Central memory CD4-positive, alpha-beta T cell (primary cell): ENCODE results near the gene KNDC1.
"Not testable (repeated sequence)": the region's sequence is repeated elsewhere in the genome, so short reads cannot be mapped to it uniquely, and the experiment has no call there.

Experiments
- DNase-seq: peaks from one replicate; pipeline ENCODE4 v3.0.0; 2022

Gene KNDC1

DNA sequence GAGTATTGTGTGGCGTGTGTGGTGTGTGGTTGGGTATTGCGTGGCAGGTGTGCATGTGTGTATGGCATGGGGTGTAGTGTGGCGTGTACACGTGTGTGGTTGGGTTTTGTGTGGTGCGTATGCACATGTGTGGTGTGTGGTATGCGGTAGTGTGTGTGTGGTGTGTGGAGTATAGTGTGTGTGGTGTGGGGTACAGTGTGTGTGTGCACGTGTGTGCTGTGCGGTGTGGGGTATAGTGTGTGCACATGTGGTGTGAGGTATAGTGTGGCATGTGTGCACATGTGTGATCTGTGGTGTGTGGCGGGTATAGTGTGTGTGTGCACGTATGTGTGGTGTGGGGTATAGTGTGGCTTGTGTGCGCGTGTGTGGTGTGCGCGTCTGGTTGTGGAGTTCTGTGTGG lies 49.1 kb downstream of the KNDC1 start:
- DNase-seq, result no peak

GRCh38 chr10:133209641-133210040 lies 49.6 kb downstream of the KNDC1 start:
- no peak for DNase-seq

DNA sequence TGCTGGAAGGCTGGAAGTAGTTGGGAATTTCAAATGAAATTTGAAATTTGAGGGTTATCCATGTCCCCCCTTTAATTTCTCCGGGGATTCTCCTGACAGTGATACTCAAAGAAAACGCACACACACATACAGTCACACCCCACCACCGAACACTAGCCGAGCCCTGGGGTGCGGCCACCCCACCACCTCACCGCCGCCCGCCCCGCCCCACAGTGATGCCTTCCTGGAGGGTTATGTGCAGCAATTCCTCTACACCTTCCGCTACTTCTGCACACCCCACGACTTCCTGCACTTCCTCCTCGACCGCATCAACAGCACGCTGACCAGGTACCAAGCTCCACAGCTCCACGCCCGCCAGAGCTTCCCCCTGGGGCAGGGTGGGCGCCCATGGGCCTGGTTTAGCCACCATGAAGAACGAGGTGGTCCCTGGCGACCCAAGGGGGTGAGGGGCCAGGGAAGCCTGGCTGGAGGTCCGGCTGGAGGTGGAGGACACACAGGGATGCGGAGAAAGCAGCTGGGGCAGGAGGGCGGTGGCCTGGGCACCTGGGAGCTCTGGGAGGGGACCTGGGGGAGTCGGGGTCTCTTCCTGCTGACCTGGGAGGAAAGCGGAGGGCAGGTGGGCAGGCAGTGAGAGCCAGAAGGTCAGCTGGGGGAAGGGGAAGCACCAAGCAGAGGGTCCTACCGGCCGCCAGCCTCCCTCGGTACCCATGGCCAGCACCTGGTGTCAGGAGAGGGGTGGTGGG lies 50.5 kb downstream of the KNDC1 start:
- no peak for DNase-seq

DNA sequence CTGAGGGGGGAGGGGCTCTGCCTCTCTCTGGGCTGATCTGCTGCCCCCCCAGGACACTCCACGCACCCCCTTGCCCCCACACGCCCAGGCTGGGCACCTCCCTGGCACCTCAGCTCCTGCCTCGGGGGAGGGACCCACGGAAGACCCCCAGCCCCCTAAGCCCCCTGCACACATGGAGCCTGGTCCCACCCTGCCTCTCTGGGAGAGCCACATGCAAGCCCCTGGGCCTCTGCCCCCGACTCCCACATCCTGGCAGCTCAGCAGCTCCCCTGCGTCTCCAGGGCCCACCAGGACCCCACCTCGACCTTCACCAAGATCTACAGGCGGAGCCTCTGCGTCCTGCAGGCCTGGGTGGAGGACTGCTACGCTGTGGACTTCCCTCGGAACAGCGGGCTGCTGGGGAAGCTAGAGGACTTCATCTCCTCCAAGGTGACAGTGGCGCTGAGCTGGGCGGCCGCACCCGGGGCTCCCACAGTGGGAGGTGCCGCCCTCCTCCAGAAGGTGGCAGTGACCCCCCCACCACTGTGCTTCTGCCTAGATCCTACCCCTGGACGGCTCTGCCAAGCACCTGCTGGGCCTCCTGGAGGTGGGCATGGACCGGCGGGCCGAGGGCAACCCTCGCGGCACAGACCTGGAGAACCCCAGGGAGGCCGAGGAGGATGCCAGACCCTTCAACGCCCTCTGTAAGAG lies 51.3 kb downstream of the KNDC1 start:
- no peak for DNase-seq

DNA sequence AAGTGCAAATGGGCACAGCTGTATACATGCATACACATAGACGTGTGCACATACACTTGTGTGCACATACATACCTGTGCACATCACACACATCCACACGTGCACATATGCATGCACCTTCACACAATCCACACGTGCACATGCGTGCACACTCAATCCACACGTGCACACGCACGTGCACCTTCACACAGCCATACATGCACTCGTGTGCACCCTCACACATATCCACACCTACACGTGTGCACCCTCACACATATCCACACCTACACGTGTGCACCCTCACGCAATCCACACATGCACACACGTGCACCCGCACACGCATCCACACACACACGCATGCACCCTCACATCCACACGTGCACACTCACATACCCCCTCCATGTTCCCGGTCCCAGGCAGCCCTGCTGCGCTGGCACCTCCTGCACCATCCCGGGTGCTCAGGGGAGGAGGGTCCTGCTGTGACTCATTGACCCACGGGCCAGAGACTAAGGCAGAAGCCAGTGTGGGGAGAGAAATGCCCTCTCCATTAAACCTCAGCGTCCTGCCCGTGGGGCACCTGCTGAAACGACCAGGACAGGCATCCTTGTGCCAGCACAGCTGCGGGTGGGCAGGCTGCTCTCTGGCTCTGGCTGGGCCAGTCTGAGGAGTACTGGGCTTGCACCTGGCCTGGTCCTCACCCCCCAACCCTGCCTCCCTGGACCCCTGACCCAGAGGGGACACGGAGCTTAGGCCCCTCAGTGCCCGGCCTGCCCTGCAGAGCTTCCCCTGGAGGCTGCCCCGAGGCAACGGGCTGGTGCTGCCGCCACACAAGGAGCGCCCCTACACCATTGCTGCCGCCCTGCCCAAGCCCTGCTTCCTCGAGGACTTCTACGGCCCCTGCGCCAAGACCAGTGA lies 52.2 kb downstream of the KNDC1 start:
- no peak for DNase-seq

DNA sequence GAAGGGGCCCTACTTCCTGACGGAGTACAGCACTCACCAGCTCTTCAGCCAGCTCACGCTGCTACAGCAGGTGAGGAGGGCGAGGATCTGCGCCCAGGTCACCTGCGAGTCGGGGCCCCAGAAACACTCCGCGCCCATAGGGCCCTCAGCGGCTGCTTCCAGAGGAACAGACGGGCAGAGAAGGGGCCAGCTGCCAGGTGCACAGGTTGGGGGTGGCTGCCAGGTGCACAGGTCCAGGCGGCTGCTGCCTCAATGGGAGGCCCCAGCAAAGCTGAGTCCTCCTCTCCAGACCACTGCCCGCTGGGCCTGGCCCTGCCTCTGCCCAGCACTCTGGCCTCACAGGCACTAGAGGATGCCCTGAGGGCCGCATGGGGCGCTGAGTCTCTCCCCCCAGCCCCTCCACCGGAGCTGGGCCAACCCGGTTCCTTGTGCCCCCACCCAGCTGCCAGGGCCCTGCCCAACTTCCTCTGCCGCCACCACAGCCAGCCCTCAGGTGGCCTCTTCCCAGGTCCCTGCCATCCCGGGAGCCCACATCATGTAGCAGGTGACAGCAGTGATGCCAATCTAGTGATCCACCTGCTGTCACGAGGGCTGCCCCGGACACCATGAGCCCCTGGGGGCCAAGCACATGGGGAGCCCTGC lies 53.0 kb downstream of the KNDC1 start:
- no peak for DNase-seq

GRCh38 chr10:133213641-133214467 lies 53.8 kb downstream of the KNDC1 start:
- DNase-seq, result no peak

GRCh38 chr10:133214468-133215410 lies 54.7 kb downstream of the KNDC1 start:
- DNase-seq, result no peak

DNA sequence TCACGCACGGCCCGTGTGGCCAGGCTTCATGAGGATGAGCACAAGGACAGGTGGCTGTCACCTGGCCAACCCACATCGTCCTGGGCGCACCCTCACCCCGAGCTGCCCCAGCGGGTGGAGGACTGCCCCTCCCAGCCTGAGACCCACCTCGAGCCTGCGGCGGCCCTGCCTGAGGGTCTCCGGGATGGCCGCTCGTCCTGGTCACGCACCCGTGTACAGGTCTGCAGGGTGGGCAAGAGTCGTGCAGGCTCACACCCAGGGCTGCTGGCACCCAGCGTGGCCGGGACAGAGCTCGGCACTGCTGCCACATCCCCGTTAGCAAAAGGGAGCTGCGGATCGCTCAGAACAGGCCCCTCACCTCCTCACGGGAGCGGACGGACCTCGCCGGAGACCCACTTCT lies 55.6 kb downstream of the KNDC1 start:
- DNase-seq, result no peak

DNA sequence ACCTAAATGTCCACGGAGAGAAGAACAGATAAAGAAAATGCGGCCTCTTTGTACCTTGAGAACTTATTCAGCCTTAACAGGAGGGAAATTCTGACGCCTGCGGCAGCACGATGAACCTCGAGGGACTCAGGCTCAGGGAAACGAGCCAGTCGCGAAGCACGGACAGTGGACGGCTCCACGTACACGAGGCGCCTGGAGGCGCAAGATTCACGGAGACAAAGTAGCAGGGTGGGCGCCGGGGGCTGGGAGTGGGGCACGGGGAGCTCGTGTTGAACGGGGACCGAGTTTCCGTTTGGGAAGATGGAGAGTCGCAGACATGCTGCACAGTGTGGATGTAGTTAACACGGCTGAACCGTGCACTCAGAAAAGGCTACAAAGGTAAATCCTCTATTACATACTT lies 56.8 kb downstream of the KNDC1 start:
- DNase-seq, result no peak

DNA sequence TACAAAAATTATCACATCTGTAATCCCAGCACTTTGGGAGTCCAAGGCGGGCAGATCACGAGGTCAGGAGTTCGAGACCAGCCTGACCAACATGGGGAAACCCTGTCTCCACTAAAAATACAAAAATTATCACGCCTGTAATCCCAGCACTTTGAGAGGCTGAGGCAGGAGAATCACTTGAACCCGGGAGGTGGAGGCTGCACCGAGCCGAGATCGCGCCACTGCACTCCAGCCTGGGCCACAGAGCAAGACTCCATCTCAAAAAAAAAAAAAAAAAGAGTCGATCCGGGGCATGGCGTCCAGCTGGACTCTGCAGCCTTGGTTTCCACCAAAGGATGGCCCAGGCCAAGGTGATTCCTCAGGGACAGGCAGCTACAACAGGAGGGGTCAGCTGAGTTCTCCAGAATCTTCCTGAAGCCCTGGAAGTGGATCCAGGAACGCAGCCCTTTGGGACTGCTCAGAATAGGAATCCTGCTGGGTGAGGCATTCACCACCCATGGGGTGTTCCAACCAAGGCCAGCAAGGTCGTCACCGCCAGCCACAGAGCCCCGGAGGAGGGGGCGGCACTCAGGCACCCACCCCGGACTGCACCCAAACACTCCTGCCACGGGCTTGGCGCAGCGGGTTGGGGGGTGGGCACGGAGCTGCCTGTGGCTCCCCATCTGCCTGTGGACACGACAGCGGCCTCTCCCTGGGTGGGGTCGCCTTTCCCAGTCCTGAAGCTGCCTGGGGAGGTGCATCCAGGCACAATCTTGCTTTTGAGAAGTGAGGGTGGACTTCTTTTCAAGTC lies 58.0 kb downstream of the KNDC1 start:
- no peak for DNase-seq

DNA sequence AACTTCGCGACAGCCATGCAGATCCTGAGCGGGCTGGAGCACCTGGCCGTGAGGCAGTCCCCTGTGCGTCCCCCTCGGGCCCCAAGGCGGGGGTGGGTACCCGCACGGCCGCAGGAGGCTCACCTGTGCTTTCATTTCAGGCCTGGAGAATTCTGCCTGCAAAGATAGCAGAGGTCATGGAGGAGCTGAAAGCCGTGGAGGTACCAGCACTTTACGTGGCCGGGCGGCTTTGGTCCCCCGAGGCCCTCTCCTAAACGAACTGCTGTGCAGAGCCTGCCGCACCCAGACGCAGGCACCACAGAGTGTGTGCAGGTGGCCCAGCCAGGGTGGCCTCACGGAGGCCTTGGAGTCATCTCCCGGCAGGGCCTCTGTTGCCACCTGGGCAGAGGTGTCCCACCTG lies 58.9 kb downstream of the KNDC1 start:
- no peak for DNase-seq

DNA sequence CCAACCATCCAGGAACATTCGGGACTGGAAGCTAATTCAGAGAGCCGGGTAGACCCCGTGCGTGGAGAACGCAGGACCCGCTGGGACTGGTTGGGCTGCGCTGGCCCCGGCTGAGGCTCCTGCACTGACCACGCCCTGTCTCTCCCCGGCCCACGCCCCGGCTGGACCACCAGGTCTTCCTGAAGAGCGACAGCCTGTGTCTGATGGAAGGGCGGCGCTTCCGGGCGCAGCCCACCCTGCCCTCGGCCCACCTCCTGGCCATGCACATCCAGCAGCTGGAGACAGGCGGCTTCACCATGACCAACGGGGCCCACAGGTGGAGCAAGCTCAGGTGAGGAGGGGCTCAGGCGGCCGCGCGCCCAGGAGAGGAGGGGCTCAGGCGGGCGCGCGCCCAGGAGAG lies 59.8 kb downstream of the KNDC1 start:
- no peak for DNase-seq

DNA sequence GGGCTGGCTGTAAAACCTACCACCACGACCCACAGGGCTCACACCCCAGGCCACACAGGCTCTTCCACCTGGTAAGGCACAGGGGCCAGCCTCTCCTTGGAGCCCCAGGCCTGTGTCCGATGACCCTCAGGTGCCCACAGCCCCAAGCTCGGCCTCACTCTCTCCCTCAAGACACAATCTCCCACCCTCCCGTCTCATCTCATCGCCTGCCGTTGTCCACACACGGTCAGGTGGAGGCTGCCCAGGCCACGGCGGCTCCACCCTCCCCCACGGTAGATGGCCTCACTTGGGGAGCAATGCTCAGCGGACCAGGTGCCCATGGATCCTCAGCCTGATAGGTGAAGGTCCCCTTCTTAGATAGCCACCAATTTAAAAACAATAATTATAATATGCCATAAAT lies 61.3 kb downstream of the KNDC1 start:
- no peak for DNase-seq

DNA sequence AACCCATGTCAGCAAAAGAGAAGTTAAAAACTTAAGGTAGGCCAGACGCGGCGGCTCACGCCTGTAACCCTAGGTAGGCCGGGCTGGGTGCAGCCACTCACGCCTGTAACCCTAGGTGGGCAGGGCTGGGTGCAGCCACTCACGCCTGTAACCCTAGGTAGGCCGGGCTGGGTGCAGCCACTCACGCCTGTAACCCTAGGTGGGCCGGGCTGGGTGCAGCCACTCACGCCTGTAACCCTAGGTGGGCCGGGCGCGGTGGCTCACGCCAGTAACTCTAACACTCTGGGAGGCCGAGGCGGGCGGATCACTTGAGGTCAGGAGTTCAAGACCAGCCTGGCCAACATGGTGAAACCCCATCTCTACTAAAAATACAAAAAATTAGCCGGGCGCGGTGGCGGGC lies 61.7 kb downstream of the KNDC1 start:
- DNase-seq, result not testable (repeated sequence)

- DNase-seq, result no peak
Observed at GRCh38 chr10:133224076-133224475, 64.1 kb downstream of the KNDC1 start.

GRCh38 chr10:133224756-133225372 lies 64.8 kb downstream of the KNDC1 start:
- no peak for DNase-seq

DNA sequence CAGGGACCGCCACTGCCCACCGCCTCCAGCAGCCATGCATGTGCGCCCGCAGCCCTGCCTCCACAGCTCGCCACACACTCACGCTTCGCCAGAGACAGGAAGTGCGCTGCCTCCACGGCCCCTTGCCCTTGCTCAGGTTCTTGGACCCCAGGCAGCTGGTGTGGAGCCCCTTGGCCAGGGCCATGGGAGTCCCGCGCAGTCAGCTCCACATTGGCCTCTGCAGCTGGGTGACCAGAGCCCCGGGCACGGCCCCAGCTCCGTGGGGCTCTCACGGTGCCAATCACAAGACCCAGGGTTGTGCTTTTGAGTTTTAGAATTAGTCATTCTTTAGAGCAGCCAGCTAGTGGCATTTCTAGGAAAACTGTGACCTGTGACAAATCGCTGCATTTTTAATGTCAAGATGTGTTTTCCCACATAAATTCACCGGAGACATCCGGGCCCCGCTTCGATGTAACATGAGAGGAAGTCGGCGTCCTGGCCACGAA lies 65.7 kb downstream of the KNDC1 start:
- DNase-seq, result no peak

GRCh38 chr10:133226251-133226808 lies 66.3 kb downstream of the KNDC1 start:
- no peak for DNase-seq
